IPS DF 6.9 (cell line): ENCODE measurements around the gene DBN1.
"Not testable (repeated sequence)": the region's sequence is repeated elsewhere in the genome, so short reads cannot be mapped to it uniquely, and the experiment has no call there.

Experiments used
- DNase-seq: peaks from one replicate; pipeline ENCODE4 v3.0.0-alpha.2; 2013; ENCODE audit warnings: low read depth, low spot score
- H3K27ac ChIP-seq: one replicate; pipeline ENCODE4 v1.5.1; 2013; ENCODE audit warnings: low read length, control low read depth
- H3K27me3 ChIP-seq: 2 replicates; pipeline ENCODE4 v1.6.1; 2013; ENCODE audit warnings: mild to moderate bottlenecking, low read length; ENCODE audit not compliant: control insufficient read depth, insufficient read depth
- H3K36me3 ChIP-seq: 2 replicates; pipeline ENCODE4 v1.6.1; 2013; ENCODE audit warnings: low read length; ENCODE audit not compliant: control insufficient read depth, insufficient read depth
- H3K4me1 ChIP-seq: 2 replicates; pipeline ENCODE4 v1.6.1; 2013; ENCODE audit warnings: low read length; ENCODE audit not compliant: control insufficient read depth, insufficient read depth
- H3K4me3 ChIP-seq: 2 replicates; pipeline ENCODE4 v1.5.1; 2013; ENCODE audit warnings: mild to moderate bottlenecking, low read length
- H3K9me3 ChIP-seq: 2 replicates; pipeline ENCODE4 v1.6.1; 2013; ENCODE audit warnings: low read length, inconsistent platforms; ENCODE audit not compliant: control insufficient read depth, insufficient read depth
- WGBS: extraction: QIAGEN DNeasy Blood & Tissue Kit; methylation state at CpG from one replicate; pipeline ENCODE4 v1.1.7; 2013; ENCODE audit warnings: mixed read lengths, missing lambda C conversion rate; ENCODE audit not compliant: insufficient read length, insufficient coverage; 5-methylcytosine and 5-hydroxymethylcytosine counted together

Gene DBN1

GRCh38 chr5:177423671-177424070, 49.8 kb downstream of the DBN1 start:
- Histone ChIP-seq H3K4me3 (no peak overlapping the region), H3K36me3 (no peaks in the 10 kb centered on the region), H3K27me3 (no peaks in the 10 kb centered on the region), H3K4me1 (no peaks in the 10 kb centered on the region), H3K27ac (no peak overlapping the region), H3K9me3 (no peaks in the 10 kb centered on the region)
- DNase-seq = no peak
- WGBS = no CpG with 5 or more reads among the region's 2 CpGs

GRCh38 chr5:177421062-177421798, 52.2 kb downstream of the DBN1 start:
- H3K9me3 ChIP-seq = no peaks in the 10 kb centered on the region
- H3K36me3 ChIP-seq = no peaks in the 10 kb centered on the region
- H3K27me3 ChIP-seq = no peaks in the 10 kb centered on the region
- no peak for DNase-seq
- WGBS = no CpG with 5 or more reads among the region's 6 CpGs
- H3K4me3 ChIP-seq = no peak overlapping the region
- no peak overlapping the region for H3K27ac ChIP-seq
- H3K4me1 ChIP-seq = no peaks in the 10 kb centered on the region

GRCh38 chr5:177420472-177420871, 53.0 kb downstream of the DBN1 start:
- WGBS = no CpG with 5 or more reads among the region's 7 CpGs
- not testable (repeated sequence) for H3K9me3 ChIP-seq, H3K27ac ChIP-seq, DNase-seq, H3K4me3 ChIP-seq, H3K36me3 ChIP-seq, H3K27me3 ChIP-seq, H3K4me1 ChIP-seq

GRCh38 chr5:177419046-177419445, 54.4 kb downstream of the DBN1 start:
- H3K9me3 ChIP-seq = no peaks in the 10 kb centered on the region
- DNase-seq = no peak
- no peak overlapping the region for H3K27ac ChIP-seq
- no peaks in the 10 kb centered on the region for H3K36me3 ChIP-seq
- no peak overlapping the region for H3K4me3 ChIP-seq
- no peaks in the 10 kb centered on the region for H3K27me3 ChIP-seq
- H3K4me1 ChIP-seq = no peaks in the 10 kb centered on the region
- WGBS = no CpG with 5 or more reads among the region's 3 CpGs

GRCh38 chr5:177417081-177417480, 56.4 kb downstream of the DBN1 start:
- H3K9me3 ChIP-seq, H3K4me3 ChIP-seq, H3K27ac ChIP-seq, H3K27me3 ChIP-seq, H3K4me1 ChIP-seq, DNase-seq, H3K36me3 ChIP-seq: not testable (repeated sequence)
- WGBS = no CpG with 5 or more reads among the region's 6 CpGs

GRCh38 chr5:177414481-177414880, 59.0 kb downstream of the DBN1 start:
- no peak for DNase-seq
- no peak overlapping the region for H3K27ac ChIP-seq
- no peaks in the 10 kb centered on the region for H3K36me3 ChIP-seq
- H3K27me3 ChIP-seq = no peaks in the 10 kb centered on the region
- H3K9me3 ChIP-seq = no peaks in the 10 kb centered on the region
- no peaks in the 10 kb centered on the region for H3K4me1 ChIP-seq
- no peak overlapping the region for H3K4me3 ChIP-seq
- WGBS = no CpG with 5 or more reads among the region's 3 CpGs

- Histone ChIP-seq H3K27me3 (peaks cover 2% of the 10 kb centered on the region; the same call in 1 of the 2 replicates), H3K4me3 (no peak overlapping the region), H3K27ac (no peak overlapping the region), H3K4me1 (no peaks in the 10 kb centered on the region), H3K36me3 (no peaks in the 10 kb centered on the region), H3K9me3 (no peaks in the 10 kb centered on the region)
- WGBS = no CpG with 5 or more reads among the region's 8 CpGs
- no peak for DNase-seq
Measured at GRCh38 chr5:177412603-177413233, 60.7 kb downstream of the DBN1 start.

DNA sequence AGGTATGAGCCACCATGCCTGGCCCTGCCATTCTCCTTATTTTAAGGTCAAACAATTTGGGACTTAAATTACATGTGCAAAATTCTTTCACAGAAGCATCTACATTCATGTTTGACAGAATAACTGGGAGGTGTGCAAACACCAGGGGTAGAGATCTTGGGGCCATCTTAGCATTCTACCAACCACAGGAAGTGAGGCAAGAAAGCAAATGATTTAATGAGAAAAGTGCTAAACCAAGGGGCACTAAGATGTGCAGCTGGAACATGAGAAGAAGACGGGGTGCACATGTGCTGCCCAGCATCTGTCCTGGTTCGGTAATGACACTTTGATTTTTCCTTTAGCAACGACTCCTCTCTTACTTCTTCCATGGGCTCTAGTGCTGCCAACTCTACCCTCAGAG, 62.9 kb downstream of the DBN1 start:
- Histone ChIP-seq H3K4me1 (no peaks in the 10 kb centered on the region), H3K27me3 (peaks cover 4% of the 10 kb centered on the region; the same call in 1 of the 2 replicates), H3K27ac (no peak overlapping the region), H3K4me3 (no peak overlapping the region), H3K9me3 (no peaks in the 10 kb centered on the region), H3K36me3 (no peaks in the 10 kb centered on the region)
- no peak for DNase-seq
- WGBS = no CpG with 5 or more reads among the region's 3 CpGs

GRCh38 chr5:177409043-177409801, 64.2 kb downstream of the DBN1 start, which contains the start of gene F12:
F12 (minus strand) TSS chr5:177409564; CDS start chr5:177409527, 37 bp downstream.
- Histone ChIP-seq H3K27ac (no peak within 1 kb of the TSS), H3K27me3 (peaks cover 15% of the 10 kb centered on the region; the same call in 1 of the 2 replicates), H3K9me3 (no peaks in the 10 kb centered on the region), H3K4me1 (no peaks in the 10 kb centered on the region; the same call in 1 of the 2 replicates), H3K36me3 (no peaks in the 10 kb centered on the region), H3K4me3 (no peak within 1 kb of the TSS)
- WGBS = no CpG with 5 or more reads among the region's 9 CpGs
- no peak for DNase-seq
